Measurements from ENCODE around the gene CD83. TPM values are rescaled to one million over a fixed set of nuclear protein-coding genes. Genes with fewer than 3 reads are reported as not detected.

CD83 gene
- total and polyA plus RNA-seq, 2 donors (not counting 1 experiment from before 2014, with no cell fraction given): 320 to 332 TPM

DNA sequence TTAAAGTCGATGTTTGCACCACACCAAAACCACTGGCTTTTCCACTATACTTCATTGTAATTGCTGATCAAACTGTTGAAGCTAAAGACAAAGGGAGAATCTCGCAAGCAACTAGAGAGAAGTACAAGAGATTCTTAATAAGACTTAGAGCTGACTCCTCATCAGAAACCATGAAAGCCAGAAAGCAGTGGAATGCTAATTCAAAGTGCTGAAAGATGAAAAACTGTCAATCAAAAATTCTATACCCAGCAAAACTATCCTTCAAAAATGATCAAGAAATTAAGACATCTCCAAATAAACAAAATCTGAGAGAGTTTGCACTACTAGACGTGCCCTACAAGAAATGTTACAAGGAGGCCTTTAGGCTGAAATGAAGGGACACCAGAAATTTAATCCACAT is 52.6 kb downstream of the CD83 start:
- peaks cover 8 to 31% (median 16%) of the 10 kb centered on the region in 3 donors for H3K9me3 ChIP-seq (ENCODE audit: control extremely low read depth in 1 of 3, control insufficient read depth in 2 of 3, insufficient read depth in 1 of 3, low read length in 2 of 3)
- H3K9me3 Mint-ChIP-seq (ENCODE audit: insufficient read depth): peaks cover 10% of the 10 kb centered on the region
- no peaks in the 10 kb centered on the region for H3K79me2 ChIP-seq (ENCODE audit: control insufficient read depth, insufficient read depth, low read length)
- TF ChIP-seq, protein P1, sequence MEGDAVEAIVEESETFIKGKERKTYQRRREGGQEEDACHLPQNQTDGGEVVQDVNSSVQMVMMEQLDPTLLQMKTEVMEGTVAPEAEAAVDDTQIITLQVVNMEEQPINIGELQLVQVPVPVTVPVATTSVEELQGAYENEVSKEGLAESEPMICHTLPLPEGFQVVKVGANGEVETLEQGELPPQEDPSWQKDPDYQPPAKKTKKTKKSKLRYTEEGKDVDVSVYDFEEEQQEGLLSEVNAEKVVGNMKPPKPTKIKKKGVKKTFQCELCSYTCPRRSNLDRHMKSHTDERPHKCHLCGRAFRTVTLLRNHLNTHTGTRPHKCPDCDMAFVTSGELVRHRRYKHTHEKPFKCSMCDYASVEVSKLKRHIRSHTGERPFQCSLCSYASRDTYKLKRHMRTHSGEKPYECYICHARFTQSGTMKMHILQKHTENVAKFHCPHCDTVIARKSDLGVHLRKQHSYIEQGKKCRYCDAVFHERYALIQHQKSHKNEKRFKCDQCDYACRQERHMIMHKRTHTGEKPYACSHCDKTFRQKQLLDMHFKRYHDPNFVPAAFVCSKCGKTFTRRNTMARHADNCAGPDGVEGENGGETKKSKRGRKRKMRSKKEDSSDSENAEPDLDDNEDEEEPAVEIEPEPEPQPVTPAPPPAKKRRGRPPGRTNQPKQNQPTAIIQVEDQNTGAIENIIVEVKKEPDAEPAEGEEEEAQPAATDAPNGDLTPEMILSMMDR (IDR thresholded peaks at IDR 0.05): no peak
- no peak for TF ChIP-seq EZH2 (IDR thresholded peaks at IDR 0.05; ENCODE audit: borderline replicate concordance, insufficient read depth, low read depth, low read length, poor library complexity, severe bottlenecking)
- H3K9ac ChIP-seq (ENCODE audit: low read length): no peak overlapping the region
- POLR2A ChIA-PET: no interaction called here
- H3K4me3 ChIP-seq (ENCODE audit: control extremely low read depth in 1 of 5, extremely low read depth in 1 of 5, insufficient read depth in 1 of 5, low read depth in 2 of 5, low read length in 4 of 5): no peak overlapping the region
- H3K27me3 ChIP-seq (replicated peaks in 1 of 4; ENCODE audit: control extremely low read depth in 1 of 4, control insufficient read depth in 3 of 4, insufficient read depth in 4 of 4, low read length in 3 of 4): no peaks in the 10 kb centered on the region
- H3K27ac Mint-ChIP-seq: no peak overlapping the region
- no peak overlapping the region for H3K4me2 ChIP-seq (replicated peaks; ENCODE audit: low read depth, low read length, poor library complexity, severe bottlenecking)
- CTCF ChIA-PET: no interaction called here
- H2AFZ ChIP-seq (ENCODE audit: insufficient read depth, low read depth, low read length, poor library complexity, severe bottlenecking): no peak overlapping the region
- H3K27ac ChIP-seq (ENCODE audit: low read length in 2 of 2): no peak overlapping the region
- H3K27me3 Mint-ChIP-seq: no peaks in the 10 kb centered on the region
- intact Hi-C loops (cut with micrococcal nuclease): no loop called here
- H3K4me3 Mint-ChIP-seq: no peak overlapping the region
- no peaks in the 10 kb centered on the region for H3K4me1 ChIP-seq (ENCODE audit: control insufficient read depth in 2 of 2, insufficient read depth in 2 of 2, low read length in 2 of 2)
- H3K4me1 Mint-ChIP-seq: peaks cover 5% of the 10 kb centered on the region
- H3K36me3 ChIP-seq (replicated peaks in 1 of 2; ENCODE audit: control extremely low read depth in 1 of 2, control insufficient read depth in 1 of 2, extremely low read depth in 1 of 2, insufficient read depth in 2 of 2, low read length in 1 of 2): no peaks in the 10 kb centered on the region
- WGBS (ENCODE audit: insufficient coverage): no CpG with 5 or more reads among the region's 3 CpGs
- no peak for DNase-seq
- ATAC-seq (ENCODE audit: low read depth): no peak
- H4K20me1 ChIP-seq (ENCODE audit: control insufficient read depth, insufficient read depth, low read length, poor library complexity, severe bottlenecking): no peaks in the 10 kb centered on the region

DNA sequence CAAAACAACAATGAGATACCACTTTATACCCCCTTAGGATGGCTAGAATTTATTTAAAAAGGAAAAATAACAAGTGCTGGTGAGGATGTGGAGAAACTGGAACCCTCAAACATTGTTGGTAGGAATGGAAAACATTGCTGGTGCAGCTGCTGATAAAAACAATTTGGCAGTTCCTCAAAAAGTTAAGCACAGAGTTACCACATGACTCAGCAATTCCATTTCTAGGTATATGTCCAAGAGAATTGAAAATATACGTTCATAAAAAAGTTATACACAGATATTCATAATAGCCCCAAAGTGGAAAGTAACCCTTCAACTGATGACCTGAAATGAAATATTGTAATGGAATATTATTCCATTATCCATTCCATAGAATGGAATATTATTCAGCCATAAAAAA is 55.0 kb downstream of the CD83 start:
- peaks cover 7% of the 10 kb centered on the region for H3K9me3 Mint-ChIP-seq (ENCODE audit: insufficient read depth)
- ATAC-seq (ENCODE audit: low read depth) (no peak), DNase-seq (no peak)
- ChIA-PET CTCF (interaction anchor here (0.6 to 1.0 kb wide), 2 partner anchors 78 to 525 kb away, joined by 3 read pairs; no protein-coding TSS in a partner anchor), POLR2A (no interaction called here)
- no peaks in the 10 kb centered on the region for H3K36me3 ChIP-seq (replicated peaks in 1 of 2; ENCODE audit: control extremely low read depth in 1 of 2, control insufficient read depth in 1 of 2, extremely low read depth in 1 of 2, insufficient read depth in 2 of 2, low read length in 1 of 2)
- peaks cover 8 to 31% (median 16%) of the 10 kb centered on the region in 3 donors for H3K9me3 ChIP-seq (ENCODE audit: control extremely low read depth in 1 of 3, control insufficient read depth in 2 of 3, insufficient read depth in 1 of 3, low read length in 2 of 3)
- no peaks in the 10 kb centered on the region for H4K20me1 ChIP-seq (ENCODE audit: control insufficient read depth, insufficient read depth, low read length, poor library complexity, severe bottlenecking)
- H3K27me3 Mint-ChIP-seq: no peaks in the 10 kb centered on the region
- peaks cover 5% of the 10 kb centered on the region for H3K4me1 Mint-ChIP-seq
- TF ChIP-seq EZH2 (IDR thresholded peaks at IDR 0.05; ENCODE audit: borderline replicate concordance, insufficient read depth, low read depth, low read length, poor library complexity, severe bottlenecking): no peak
- TF ChIP-seq, protein P1 (IDR thresholded peaks at IDR 0.05): no peak
- no peak overlapping the region for H3K9ac ChIP-seq (ENCODE audit: low read length)
- WGBS (ENCODE audit: insufficient coverage): no CpG with 5 or more reads among the region's 1 CpG
- H3K4me3 Mint-ChIP-seq: no peak overlapping the region
- no peak overlapping the region for H3K4me3 ChIP-seq (ENCODE audit: control extremely low read depth in 1 of 5, extremely low read depth in 1 of 5, insufficient read depth in 1 of 5, low read depth in 2 of 5, low read length in 4 of 5)
- H3K4me2 ChIP-seq (replicated peaks; ENCODE audit: low read depth, low read length, poor library complexity, severe bottlenecking): no peak overlapping the region
- no peaks in the 10 kb centered on the region for H3K27me3 ChIP-seq (replicated peaks in 1 of 4; ENCODE audit: control extremely low read depth in 1 of 4, control insufficient read depth in 3 of 4, insufficient read depth in 4 of 4, low read length in 3 of 4)
- H2AFZ ChIP-seq (ENCODE audit: insufficient read depth, low read depth, low read length, poor library complexity, severe bottlenecking): no peak overlapping the region
- no peak overlapping the region for H3K27ac ChIP-seq (ENCODE audit: low read length in 2 of 2)
- no peak overlapping the region for H3K27ac Mint-ChIP-seq
- intact Hi-C loops (cut with micrococcal nuclease): no loop called here
- H3K79me2 ChIP-seq (ENCODE audit: control insufficient read depth, insufficient read depth, low read length): no peaks in the 10 kb centered on the region
- H3K4me1 ChIP-seq (ENCODE audit: control insufficient read depth in 2 of 2, insufficient read depth in 2 of 2, low read length in 2 of 2): no peaks in the 10 kb centered on the region

Data from B cell (primary cell).